Panc1 (cell line): ENCODE measurements around the gene ATM. TPM values are rescaled to one million over a fixed set of nuclear protein-coding genes. Genes with fewer than 3 reads are reported as not detected.

Experiments used
- ATAC-seq: fragments of 200-7000 bp; cut with Tn5 transposase; 2 replicates; pipeline ENCODE4 v1.9.1; 2020; ENCODE audit warnings: mild to moderate bottlenecking, moderate library complexity
- BruUV-seq: library from RNA; stranded (reverse); fragments of 400-500 nt; replicated peaks from 2 replicates; lab custom pipeline; 2021; lab: Mats Ljungman, UMichigan
- CTCF ChIA-PET: fragments of 300-600 bp; sonication (Branson Sonifier 250); formaldehyde crosslinking; loops from one replicate; lab custom pipeline; 2022; ENCODE audit warnings: antibody characterized with exemption; lab: Charles Lee
- POLR2A ChIA-PET: fragments of 300-600 bp; sonication (Branson Sonifier 250); formaldehyde crosslinking; loops from one replicate; lab custom pipeline; 2022; ENCODE audit warnings: antibody characterized with exemption; lab: Charles Lee
- DNase-seq: peaks from one replicate; pipeline ENCODE4 v3.0.0-alpha.2; 2010; ENCODE audit warnings: low read depth, low spot score
- H3K27ac ChIP-seq: 2 replicates; pipeline ENCODE4 v1.5.1; 2011; ENCODE audit warnings: mild to moderate bottlenecking, low read length, inconsistent platforms
- H3K27me3 ChIP-seq: fragments of 200-500 bp; sonication (Bioruptor generic); 2 replicates; pipeline ENCODE4 v1.6.0; 2014; ENCODE audit warnings: low read length, inconsistent platforms; ENCODE audit not compliant: control insufficient read depth, insufficient read depth
- H3K36me3 ChIP-seq: fragments of 200-500 bp; sonication (Bioruptor generic); 2 replicates; pipeline ENCODE4 v1.5.1; 2014; ENCODE audit warnings: inconsistent platforms, mild to moderate bottlenecking, low read length, moderate library complexity; ENCODE audit not compliant: control insufficient read depth, insufficient read depth
- H3K4me1 ChIP-seq: 2 replicates; pipeline ENCODE4 v1.5.1; 2011; ENCODE audit warnings: inconsistent platforms, mild to moderate bottlenecking, low read length, moderate library complexity; ENCODE audit not compliant: control insufficient read depth, insufficient read depth
- H3K4me3 ChIP-seq, 2 experiments: 2 replicates each; pipeline ENCODE4 v1.5.1; 2011 to 2012; ENCODE audit warnings: low read depth in 2 of 2, low read length in 2 of 2, mild to moderate bottlenecking in 2 of 2, inconsistent platforms in 1 of 2, moderate library complexity in 1 of 2
- H3K9me3 ChIP-seq: fragments of 200-500 bp; sonication (Bioruptor generic); 2 replicates; pipeline ENCODE4 v1.5.1; 2014; ENCODE audit warnings: low read depth, mild to moderate bottlenecking, inconsistent platforms, low read length, moderate library complexity; ENCODE audit not compliant: control insufficient read depth, insufficient read depth
- POLR2AphosphoS5 ChIP-seq: IDR thresholded peaks from 2 replicates; pipeline ENCODE4 v1.6.1; 2012; ENCODE audit warnings: mild to moderate bottlenecking, low read depth, low read length, moderate library complexity
- SIN3A ChIP-seq: IDR thresholded peaks from 2 replicates; pipeline ENCODE4 v1.6.1; 2012; ENCODE audit warnings: low read depth, mild to moderate bottlenecking, low read length, moderate library complexity, borderline replicate concordance; ENCODE audit not compliant: insufficient read depth
- TCF7L2 ChIP-seq: IDR thresholded peaks from 2 replicates; pipeline ENCODE4 v1.6.1; 2011; ENCODE audit warnings: mild to moderate bottlenecking, low read depth, low read length, inconsistent platforms
- in situ Hi-C: cut with HindIII; loops from 2 replicates; pipeline ENCODE4 v1.10.0; 2016; ENCODE audit warnings: low sequenced_read_pairs, low pct_unique_long_range_greater_than_20kb
- intact Hi-C: fragments of 100-400 bp; cut with micrococcal nuclease; formaldehyde crosslinking; loops from one replicate; pipeline ENCODE4 v1.10.0; 2022; ENCODE audit not compliant: unreplicated experiment
- total RNA-seq: library from RNA; stranded (reverse); gene quantifications from one replicate; pipeline ENCODE4 v1.2.1, GENCODE V29; 2021; ENCODE audit not compliant: unreplicated experiment
- TF ChIP-seq, protein P1 (sequence below): fragments of 450-650 bp; IDR thresholded peaks from 2 replicates; pipeline ENCODE4 v1.5.1; 2017; ENCODE audit warnings: mild to moderate bottlenecking
- TF ChIP-seq, protein P2 (sequence below), 2 experiments: IDR thresholded peaks; 2 replicates each; pipeline ENCODE4 v1.6.1; 2011 to 2012; ENCODE audit warnings: low read depth in 2 of 2, control low read depth in 1 of 2, low read length in 1 of 2, mild to moderate bottlenecking in 1 of 2, moderate library complexity in 1 of 2; ENCODE audit not compliant: insufficient read depth in 1 of 2

The ATM gene
- total RNA-seq, 1 experiment from 2014 or later = 95.6 TPM

DNA sequence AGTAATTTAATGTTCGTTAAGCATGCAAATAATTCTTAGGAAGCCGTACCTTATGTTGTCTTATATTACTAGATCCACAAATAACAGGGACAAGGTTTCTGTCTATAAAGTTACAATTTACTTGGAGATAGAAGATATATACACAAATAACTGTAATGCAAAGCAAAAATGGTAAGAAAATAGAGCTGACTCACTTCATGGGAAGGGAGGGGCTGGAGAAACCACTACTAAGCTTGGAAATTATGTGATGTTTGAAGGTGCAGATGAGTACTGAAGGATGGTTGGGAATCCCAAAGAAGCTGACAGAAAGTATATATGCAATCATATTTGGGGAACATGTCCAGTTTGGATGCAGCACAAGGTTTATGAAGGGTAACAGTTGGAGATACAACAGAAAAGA is 4.4 kb upstream of the ATM start:
- H3K4me1 ChIP-seq = peaks cover 22% of the 10 kb centered on the region
- BruUV-seq = no TSS peak
- TF ChIP-seq, protein P1, sequence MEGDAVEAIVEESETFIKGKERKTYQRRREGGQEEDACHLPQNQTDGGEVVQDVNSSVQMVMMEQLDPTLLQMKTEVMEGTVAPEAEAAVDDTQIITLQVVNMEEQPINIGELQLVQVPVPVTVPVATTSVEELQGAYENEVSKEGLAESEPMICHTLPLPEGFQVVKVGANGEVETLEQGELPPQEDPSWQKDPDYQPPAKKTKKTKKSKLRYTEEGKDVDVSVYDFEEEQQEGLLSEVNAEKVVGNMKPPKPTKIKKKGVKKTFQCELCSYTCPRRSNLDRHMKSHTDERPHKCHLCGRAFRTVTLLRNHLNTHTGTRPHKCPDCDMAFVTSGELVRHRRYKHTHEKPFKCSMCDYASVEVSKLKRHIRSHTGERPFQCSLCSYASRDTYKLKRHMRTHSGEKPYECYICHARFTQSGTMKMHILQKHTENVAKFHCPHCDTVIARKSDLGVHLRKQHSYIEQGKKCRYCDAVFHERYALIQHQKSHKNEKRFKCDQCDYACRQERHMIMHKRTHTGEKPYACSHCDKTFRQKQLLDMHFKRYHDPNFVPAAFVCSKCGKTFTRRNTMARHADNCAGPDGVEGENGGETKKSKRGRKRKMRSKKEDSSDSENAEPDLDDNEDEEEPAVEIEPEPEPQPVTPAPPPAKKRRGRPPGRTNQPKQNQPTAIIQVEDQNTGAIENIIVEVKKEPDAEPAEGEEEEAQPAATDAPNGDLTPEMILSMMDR = no peak
- TF ChIP-seq SIN3A = no peak
- TF ChIP-seq POLR2AphosphoS5 = no peak
- TF ChIP-seq, protein P2, sequence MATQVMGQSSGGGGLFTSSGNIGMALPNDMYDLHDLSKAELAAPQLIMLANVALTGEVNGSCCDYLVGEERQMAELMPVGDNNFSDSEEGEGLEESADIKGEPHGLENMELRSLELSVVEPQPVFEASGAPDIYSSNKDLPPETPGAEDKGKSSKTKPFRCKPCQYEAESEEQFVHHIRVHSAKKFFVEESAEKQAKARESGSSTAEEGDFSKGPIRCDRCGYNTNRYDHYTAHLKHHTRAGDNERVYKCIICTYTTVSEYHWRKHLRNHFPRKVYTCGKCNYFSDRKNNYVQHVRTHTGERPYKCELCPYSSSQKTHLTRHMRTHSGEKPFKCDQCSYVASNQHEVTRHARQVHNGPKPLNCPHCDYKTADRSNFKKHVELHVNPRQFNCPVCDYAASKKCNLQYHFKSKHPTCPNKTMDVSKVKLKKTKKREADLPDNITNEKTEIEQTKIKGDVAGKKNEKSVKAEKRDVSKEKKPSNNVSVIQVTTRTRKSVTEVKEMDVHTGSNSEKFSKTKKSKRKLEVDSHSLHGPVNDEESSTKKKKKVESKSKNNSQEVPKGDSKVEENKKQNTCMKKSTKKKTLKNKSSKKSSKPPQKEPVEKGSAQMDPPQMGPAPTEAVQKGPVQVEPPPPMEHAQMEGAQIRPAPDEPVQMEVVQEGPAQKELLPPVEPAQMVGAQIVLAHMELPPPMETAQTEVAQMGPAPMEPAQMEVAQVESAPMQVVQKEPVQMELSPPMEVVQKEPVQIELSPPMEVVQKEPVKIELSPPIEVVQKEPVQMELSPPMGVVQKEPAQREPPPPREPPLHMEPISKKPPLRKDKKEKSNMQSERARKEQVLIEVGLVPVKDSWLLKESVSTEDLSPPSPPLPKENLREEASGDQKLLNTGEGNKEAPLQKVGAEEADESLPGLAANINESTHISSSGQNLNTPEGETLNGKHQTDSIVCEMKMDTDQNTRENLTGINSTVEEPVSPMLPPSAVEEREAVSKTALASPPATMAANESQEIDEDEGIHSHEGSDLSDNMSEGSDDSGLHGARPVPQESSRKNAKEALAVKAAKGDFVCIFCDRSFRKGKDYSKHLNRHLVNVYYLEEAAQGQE (IDR thresholded peaks at IDR 0.05; ENCODE audit: insufficient read depth in 1 of 2, low read depth in 2 of 2, low read length in 1 of 2) = no peak
- TF ChIP-seq TCF7L2 = no peak
- H3K27ac ChIP-seq = no peak overlapping the region
- H3K36me3 ChIP-seq = peaks cover 3% of the 10 kb centered on the region; the same call in 1 of the 2 replicates
- H3K4me3 ChIP-seq = no peak overlapping the region
- POLR2A ChIA-PET = no interaction called here
- no peaks in the 10 kb centered on the region for H3K9me3 ChIP-seq
- no peak for ATAC-seq
- no peak for DNase-seq
- in situ Hi-C loops (no loop called here), intact Hi-C loops (no loop called here)
- no peaks in the 10 kb centered on the region for H3K27me3 ChIP-seq
- CTCF ChIA-PET = no interaction called here

DNA sequence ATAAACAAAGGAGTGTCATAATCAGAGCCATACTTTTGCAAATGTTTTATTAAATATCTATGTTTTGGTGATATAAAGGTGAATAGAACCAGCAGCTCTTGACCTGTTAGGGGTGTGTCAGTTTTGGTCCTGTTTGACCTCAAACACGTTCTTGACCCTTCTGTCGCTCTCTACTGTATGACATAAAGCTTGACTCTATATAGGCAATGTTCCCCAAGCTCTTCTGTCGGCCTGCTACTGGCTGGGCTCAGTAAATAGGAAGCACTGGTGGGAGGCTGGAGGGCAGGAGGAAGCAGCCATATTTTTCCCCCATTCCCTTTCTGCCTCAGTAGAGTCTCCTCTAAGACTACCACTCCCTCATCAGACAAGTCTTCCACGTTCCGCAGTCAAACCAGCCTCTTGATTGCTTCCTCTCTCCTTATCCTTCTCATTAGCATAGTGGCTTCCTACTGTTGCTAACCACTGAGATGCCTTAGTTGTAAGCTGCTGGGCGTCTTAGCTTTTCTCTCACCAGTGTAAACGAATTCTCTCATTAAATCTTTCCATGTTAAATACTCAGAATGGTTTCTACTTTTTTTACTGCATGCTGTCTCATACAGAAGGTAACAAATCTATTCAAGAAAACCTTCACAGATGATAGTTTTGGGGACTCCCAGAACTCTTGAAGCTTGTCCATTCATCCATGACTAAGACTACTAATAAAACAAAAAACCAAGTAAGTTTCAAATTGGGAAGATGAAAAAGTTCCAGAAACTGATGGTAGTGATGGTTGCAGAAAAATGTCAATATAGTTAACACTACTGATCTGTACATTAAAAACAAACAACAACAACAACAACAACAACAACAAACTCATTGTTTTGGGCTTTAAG is 3.7 kb upstream of the ATM start:
- in situ Hi-C loops (no loop called here), intact Hi-C loops (no loop called here)
- H3K36me3 ChIP-seq = peaks cover 3% of the 10 kb centered on the region; the same call in 1 of the 2 replicates
- no peaks in the 10 kb centered on the region for H3K9me3 ChIP-seq
- ChIA-PET POLR2A (no interaction called here), CTCF (no interaction called here)
- no TSS peak for BruUV-seq
- DNase-seq (no peak), ATAC-seq (no peak)
- peaks cover 26% of the 10 kb centered on the region for H3K4me1 ChIP-seq
- TF ChIP-seq, protein P1 = no peak
- no peak for TF ChIP-seq TCF7L2
- H3K27me3 ChIP-seq = no peaks in the 10 kb centered on the region
- no peak overlapping the region for H3K4me3 ChIP-seq
- H3K27ac ChIP-seq = no peak overlapping the region
